GM12875 (cell line): ENCODE measurements around the gene RBM26.

ENCODE experiments used
- H3K4me3 ChIP-seq: one replicate; pipeline ENCODE4 v1.5.1; 2011; ENCODE audit warnings: low read depth, low read length, control low read depth
- TF ChIP-seq, protein P1 (sequence below): IDR thresholded peaks from 2 replicates; pipeline ENCODE4 v1.5.1; 2011; ENCODE audit warnings: low read depth, mild to moderate bottlenecking, control low read depth, inconsistent platforms, low read length, moderate library complexity, borderline replicate concordance; ENCODE audit not compliant: insufficient read depth

The RBM26 gene

DNA sequence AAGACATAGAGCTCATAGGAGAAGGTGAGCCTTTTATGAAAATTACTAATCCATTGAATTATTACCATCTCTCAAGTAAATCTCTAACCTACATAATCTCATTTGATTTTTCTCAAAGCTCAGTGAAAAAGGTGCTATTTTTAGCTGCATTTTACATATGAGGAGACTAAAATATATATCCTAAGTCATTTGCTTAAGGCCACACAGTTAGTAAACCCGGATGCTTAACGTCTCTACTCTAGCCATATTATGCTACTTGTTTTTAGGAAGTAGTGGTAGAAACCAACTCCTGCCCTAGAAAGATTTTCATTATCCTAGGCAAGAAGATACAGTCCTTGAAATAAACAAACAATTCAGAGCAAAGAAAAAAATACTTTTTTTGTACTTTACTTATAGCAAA lies 108.9 kb downstream of the RBM26 start:
- TF ChIP-seq, protein P1, sequence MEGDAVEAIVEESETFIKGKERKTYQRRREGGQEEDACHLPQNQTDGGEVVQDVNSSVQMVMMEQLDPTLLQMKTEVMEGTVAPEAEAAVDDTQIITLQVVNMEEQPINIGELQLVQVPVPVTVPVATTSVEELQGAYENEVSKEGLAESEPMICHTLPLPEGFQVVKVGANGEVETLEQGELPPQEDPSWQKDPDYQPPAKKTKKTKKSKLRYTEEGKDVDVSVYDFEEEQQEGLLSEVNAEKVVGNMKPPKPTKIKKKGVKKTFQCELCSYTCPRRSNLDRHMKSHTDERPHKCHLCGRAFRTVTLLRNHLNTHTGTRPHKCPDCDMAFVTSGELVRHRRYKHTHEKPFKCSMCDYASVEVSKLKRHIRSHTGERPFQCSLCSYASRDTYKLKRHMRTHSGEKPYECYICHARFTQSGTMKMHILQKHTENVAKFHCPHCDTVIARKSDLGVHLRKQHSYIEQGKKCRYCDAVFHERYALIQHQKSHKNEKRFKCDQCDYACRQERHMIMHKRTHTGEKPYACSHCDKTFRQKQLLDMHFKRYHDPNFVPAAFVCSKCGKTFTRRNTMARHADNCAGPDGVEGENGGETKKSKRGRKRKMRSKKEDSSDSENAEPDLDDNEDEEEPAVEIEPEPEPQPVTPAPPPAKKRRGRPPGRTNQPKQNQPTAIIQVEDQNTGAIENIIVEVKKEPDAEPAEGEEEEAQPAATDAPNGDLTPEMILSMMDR, result no peak
- no peak overlapping the region for H3K4me3 ChIP-seq

DNA sequence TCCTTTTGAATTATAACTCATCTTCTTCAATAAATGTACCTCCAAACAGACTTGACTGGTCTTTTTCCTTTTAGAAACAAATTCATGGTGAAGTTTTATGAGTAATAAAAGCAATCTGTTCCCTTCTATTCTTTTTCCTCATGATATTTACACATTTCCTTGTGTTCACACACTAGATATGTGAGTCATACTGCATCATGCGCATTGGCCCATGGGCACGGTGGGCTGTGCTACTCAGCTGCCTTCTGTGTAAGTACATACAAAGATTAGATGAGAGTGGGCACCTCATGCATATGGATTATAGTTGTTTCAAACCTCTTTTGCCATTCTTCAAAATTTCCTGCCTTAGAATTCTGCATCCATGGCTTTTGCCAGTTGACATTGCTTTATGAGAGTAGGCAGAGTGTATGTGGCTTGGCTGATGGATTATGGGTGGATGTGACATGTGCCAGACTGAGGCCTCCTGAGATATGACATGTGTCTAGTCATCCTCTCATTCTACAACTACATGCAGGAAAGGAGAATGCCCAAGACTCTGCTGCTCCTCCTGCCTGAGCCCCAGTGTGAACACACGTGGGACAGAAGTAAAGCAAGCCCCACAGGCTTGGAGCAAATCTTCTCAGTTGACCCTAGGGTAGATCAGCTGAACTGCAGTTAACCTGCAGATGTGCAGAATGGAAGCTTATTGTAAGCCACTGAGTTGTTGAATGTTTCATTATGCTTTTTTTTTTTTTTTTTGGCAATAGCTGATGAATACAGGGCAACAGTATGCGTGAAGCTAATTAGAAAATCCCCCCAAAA lies 109.9 kb downstream of the RBM26 start:
- H3K4me3 ChIP-seq, result no peak overlapping the region
- TF ChIP-seq, protein P1, result no peak

DNA sequence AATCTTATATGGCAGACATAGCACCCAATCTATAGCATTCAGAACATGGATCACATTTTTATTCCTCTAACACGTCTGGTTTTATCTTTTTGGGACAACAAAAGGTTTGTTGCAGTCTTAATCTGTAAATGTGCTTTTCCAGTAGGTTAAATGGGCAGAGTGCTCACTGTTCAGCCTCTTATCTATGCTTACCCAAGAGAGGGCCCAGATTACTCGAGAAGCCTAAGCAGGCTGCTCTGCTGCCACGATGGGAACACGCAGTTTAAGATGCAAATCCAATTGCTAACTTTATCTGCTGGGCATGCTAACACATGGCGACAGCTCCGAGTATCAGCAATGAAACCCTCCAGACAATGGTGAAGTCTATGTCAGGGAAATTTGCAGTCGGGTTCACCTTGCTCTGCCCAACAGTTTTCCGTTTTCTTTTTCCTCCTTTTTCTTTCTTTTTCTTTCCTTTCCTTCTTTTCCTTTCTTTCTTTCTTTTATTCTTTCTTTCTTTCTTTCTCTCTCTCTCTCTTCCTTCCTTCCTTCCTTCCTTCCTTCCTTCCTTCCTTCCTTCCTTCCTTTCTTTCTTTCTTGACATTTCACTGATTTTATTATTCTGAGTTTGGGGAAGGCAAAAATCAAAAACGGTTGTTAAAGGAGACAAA lies 115.3 kb downstream of the RBM26 start:
- no peak overlapping the region for H3K4me3 ChIP-seq
- TF ChIP-seq, protein P1, result no peak

DNA sequence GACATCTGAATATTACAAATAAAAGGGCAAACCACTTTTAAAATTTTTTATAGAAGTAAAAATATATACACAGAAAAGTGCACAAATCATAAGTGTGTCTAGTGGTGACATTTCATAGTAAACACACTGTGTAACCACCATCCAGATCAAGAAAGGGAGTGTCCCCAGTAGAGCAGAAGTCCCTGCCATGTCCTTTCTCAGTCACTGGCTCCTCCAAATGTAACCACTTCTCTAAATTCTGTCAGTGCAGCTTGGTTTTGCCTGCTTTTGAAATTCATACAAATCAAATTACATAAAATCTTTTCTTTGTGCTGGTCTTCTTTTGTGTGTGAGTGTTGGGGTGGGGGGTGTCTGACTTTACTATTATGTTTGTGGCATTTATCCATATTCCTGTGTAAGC lies 116.5 kb downstream of the RBM26 start:
- no peak overlapping the region for H3K4me3 ChIP-seq
- TF ChIP-seq, protein P1, result no peak

DNA sequence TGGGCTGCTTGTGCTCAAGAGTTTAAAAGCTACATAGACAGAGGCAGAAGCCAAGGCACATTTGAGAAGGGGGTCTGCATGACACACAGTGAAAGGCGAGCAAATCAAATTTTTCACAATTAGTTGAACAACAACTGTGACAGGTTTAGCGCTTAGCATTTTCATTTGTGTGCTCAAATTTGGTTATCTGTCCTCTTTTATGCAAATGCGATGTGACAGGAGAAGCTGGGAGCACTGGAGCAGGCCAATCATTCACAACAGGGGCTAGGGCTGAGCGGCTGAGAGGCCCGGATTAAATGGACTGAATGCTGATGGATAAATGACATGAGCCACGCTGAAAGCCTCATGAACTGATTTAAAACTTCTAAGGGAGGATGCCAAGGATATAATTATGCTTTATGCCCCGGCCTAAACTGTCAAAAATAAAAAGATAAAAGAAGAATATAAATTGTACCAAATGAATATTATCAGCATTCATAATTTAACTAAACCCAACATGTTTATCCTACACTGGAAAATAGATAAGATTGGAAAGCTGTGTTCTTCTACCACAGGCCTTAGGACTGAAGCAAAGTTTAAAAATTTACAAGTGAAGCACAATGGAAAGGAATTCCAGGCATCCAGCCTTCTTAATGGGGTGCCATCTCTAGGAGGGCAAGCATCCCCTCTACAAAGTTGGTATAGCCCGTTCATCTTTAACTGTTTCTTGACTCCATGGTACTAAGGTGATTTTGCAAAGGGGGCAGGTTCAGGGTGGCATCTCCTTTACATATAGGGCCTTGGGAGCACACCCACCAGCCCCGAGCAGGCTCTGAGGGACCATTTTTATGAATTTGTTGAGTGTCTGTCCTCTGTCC lies 117.9 kb downstream of the RBM26 start:
- H3K4me3 ChIP-seq, result no peak overlapping the region
- TF ChIP-seq, protein P1, result no peak

DNA sequence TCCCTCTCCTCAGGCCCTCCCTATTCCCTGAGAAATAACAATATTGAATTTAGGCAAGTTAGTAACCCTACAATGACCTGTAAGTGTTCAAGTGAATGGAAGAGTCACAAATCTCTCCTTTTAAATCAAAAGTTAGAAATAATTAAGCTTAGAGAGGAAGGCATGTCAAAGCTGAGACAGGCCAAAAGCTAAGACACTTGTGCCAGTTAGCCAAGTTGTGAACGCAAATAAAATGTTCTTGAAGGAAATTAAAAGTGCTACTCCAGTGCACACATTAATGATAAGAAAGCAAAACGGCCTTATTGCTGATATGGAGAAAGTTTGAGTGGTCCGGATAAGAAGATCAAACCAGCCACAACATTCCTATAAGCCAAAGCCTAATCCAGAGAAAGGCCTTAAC lies 120.9 kb downstream of the RBM26 start:
- TF ChIP-seq, protein P1, result no peak
- H3K4me3 ChIP-seq, result no peak overlapping the region

DNA sequence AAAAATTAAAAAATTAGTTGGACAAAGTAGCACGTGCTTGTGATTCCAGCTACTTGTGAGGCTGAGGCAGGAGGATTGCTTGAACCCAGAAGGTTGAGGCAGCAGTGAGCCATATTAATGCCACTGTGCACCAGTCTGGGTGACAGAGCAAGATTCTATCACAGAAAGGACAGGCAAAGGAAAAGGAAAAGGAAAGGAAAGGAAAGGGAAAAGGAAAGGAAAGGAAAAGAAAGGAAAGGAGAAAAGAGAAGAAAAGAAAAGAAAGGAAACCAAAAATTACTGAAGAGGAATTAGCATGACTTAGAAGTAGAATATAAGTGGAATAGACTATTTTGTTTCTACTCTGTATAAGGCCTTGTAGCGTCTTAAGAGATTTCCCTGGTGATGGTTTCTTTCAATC lies 122.3 kb downstream of the RBM26 start:
- TF ChIP-seq, protein P1, result no peak
- H3K4me3 ChIP-seq, result no peak overlapping the region
